ENCODE results near the gene DIS3L. TPM values are rescaled to one million over a fixed set of nuclear protein-coding genes. Genes with fewer than 3 reads are reported as not detected.
A peak's percentile ranks its signal among the peaks of the same experiment; 100 is the strongest.
"Not testable (repeated sequence)": the region's sequence is repeated elsewhere in the genome, so short reads cannot be mapped to it uniquely, and the experiment has no call there.

DIS3L gene
- 10 to 100 TPM; 21.8 to 38.4 (median 23.7) TPM for polyA plus RNA-seq (ENCODE audit: low read depth in 6 of 6)

DNA sequence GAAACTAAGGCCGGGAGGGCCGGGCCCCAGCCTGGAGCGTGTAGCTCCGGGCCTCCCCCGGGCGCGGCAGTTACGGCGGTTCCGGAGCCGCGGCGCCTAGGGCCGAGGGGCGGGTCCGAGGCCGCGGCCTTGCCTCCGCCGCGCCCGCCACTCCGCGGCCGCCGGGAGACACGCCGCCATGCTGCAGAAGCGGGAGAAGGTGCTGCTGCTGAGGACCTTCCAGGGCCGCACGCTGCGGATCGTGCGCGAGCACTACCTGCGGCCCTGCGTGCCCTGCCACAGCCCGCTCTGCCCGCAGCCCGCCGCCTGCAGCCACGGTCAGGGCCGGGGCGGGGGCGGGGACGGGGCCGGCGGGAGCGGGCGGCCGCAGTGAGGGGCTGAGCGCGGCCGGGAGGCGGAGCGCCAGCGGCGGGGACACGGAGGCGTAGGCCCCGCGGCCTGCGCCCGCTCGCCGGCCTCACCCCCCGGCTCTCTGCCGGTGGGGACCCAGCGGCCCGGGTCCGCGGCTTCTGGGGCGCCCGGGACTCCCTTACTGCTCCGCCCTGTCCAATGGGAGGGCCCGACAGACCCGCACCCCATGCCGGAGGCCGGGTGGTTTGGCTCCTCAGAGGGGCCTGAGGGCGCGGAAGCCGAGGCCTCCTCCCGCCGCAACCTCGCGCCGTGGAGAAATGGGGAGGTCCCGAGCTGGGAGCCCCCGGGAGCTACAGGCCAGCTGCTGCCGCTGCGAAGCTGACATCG, at the start of gene DIS3L:
Gene DIS3L, plus strand, starts transcription at position 150 of the 738 bp plus-strand sequence. Its CDS starts 29 bp downstream, at position 179.
- Mint-ChIP-seq H3K9me3 (no peaks in the 10 kb centered on the region), H3K4me3 (peak within 1 kb of the TSS; percentile 87 to 94 (median 90)), H3K27me3 (no peaks in the 10 kb centered on the region), H3K4me1 (peaks cover 12 to 43% (median 25%) of the 10 kb centered on the region in 3 donors), H3K27ac (peak within 1 kb of the TSS; percentile 90 to 96 (median 94)), H3K36me3 (no peaks in the 10 kb centered on the region)
- ATAC-seq (ENCODE audit: low read depth in 2 of 2) (peak; percentile 75 to 76), DNase-seq (peak; percentile 70)

- H3K4me1 Mint-ChIP-seq; ATAC-seq (ENCODE audit: low read depth in 2 of 2); H3K36me3 Mint-ChIP-seq; H3K9me3 Mint-ChIP-seq; DNase-seq; H3K27ac Mint-ChIP-seq; H3K4me3 Mint-ChIP-seq: not testable (repeated sequence)
- H3K27me3 Mint-ChIP-seq = peaks cover 42 to 71% (median 69%) of the 10 kb centered on the region in 3 donors
These were observed 47.5 kb upstream of the DIS3L start for GRCh38 chr15:66245832-66246231.

DNA sequence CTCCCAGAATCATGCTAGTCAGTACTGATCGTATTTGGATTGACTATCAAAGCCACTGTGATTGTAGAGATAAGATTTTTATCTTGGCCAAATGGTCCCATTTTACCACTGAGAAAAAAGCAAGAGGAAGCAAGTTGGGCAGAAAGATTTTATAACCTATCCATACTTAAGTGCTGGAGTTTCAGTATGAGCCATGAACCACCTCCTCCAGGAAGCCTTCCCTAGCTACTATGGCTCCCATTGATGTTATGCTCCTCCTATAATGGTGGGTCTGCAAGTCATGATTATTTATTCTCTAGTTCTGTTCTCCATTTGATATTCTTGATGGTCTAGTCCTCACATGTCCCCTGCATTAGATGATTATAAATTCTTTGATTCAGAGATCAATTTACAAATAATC, 46.4 kb upstream of the DIS3L start:
- H3K27me3 Mint-ChIP-seq = peaks cover 47 to 73% (median 69%) of the 10 kb centered on the region in 3 donors
- peaks cover 0 to 6% (median 0%) of the 10 kb centered on the region in 3 donors for H3K4me1 Mint-ChIP-seq
- H3K36me3 Mint-ChIP-seq = no peaks in the 10 kb centered on the region
- no peak for DNase-seq
- no peak overlapping the region for H3K4me3 Mint-ChIP-seq
- no peak overlapping the region for H3K27ac Mint-ChIP-seq
- peaks cover 0 to 2% (median 0%) of the 10 kb centered on the region in 7 donors for H3K9me3 Mint-ChIP-seq
- ATAC-seq (ENCODE audit: low read depth in 2 of 2) = no peak

GRCh38 chr15:66249605-66250174, 43.7 kb upstream of the DIS3L start:
- no peak for DNase-seq
- Mint-ChIP-seq H3K4me1 (peaks cover 11 to 20% (median 19%) of the 10 kb centered on the region in 3 donors), H3K27ac (no peak overlapping the region), H3K27me3 (peaks cover 49 to 79% (median 57%) of the 10 kb centered on the region in 3 donors), H3K9me3 (peaks cover 0 to 2% (median 0%) of the 10 kb centered on the region in 7 donors), H3K4me3 (peak overlapping the region in 2 of 8 donors; percentile 12 to 39), H3K36me3 (peaks cover 0 to 10% of the 10 kb centered on the region in 2 donors)
- no peak for ATAC-seq (ENCODE audit: low read depth in 2 of 2)

GRCh38 chr15:66251065-66251789, 42.1 kb upstream of the DIS3L start:
- ATAC-seq (ENCODE audit: low read depth in 2 of 2) (no peak), DNase-seq (no peak)
- Mint-ChIP-seq H3K27ac (peak overlapping the region in 1 of 6 donors; percentile 66), H3K4me3 (peak overlapping the region; percentile 24 to 86 (median 76)), H3K4me1 (peaks cover 11 to 28% (median 20%) of the 10 kb centered on the region in 3 donors), H3K36me3 (peaks cover 0 to 10% of the 10 kb centered on the region in 2 donors), H3K27me3 (peaks cover 60 to 82% (median 61%) of the 10 kb centered on the region in 3 donors), H3K9me3 (no peaks in the 10 kb centered on the region)

- no peak overlapping the region for H3K27ac Mint-ChIP-seq
- peak; percentile 62 to 65 for ATAC-seq (ENCODE audit: low read depth in 2 of 2)
- peaks cover 65 to 85% (median 67%) of the 10 kb centered on the region in 3 donors for H3K27me3 Mint-ChIP-seq
These were observed 41.3 kb upstream of the DIS3L start for GRCh38 chr15:66251790-66252684.

DNA sequence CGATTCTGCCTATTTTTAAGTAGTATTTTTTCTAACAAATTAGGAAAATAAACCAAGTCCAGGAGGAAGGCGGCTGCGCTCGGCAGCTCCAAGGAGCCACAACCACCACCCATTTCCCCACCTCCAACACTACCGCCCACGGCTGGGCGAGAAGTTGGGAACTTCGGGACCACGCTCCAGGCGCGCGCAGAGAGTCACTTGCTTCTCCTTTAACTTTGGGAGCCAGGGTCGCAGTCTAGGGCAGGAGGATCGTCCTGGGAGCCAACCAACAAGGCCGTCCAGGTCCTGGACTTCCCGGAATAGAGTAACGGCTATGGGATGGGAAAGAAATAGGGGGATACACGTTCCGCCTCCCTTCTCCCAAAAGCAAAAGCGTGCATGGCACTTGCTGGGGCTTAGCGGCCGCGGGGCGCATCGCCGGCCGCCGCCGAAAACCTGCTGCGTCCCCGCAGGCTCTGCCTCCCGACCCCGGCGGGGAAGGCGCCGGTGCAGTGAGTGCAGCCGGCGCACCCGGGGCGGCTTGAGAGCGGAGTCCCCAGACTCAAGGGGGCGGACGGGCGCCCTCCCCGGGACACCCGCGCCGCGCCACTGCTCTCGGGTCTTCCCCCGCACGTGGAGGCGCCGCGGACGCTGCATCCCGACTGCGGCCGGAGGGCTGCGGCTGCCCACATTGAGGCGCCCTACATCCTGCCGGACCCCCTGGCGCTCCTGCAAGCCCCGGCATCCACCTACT, 40.5 kb upstream of the DIS3L start:
- ATAC-seq (ENCODE audit: low read depth in 2 of 2) (peak; percentile 60 to 64), DNase-seq (peak; percentile 24)
- peaks cover 11 to 28% (median 20%) of the 10 kb centered on the region in 3 donors for H3K4me1 Mint-ChIP-seq
- peaks cover 0 to 10% of the 10 kb centered on the region in 2 donors for H3K36me3 Mint-ChIP-seq
- H3K4me3 Mint-ChIP-seq = peak overlapping the region; percentile 71 to 90 (median 82)
- H3K27me3 Mint-ChIP-seq = peaks cover 71 to 83% (median 73%) of the 10 kb centered on the region in 3 donors
- H3K27ac Mint-ChIP-seq = no peak overlapping the region
- no peaks in the 10 kb centered on the region for H3K9me3 Mint-ChIP-seq

More at GRCh38 chr15:66251790-66252684, 41.3 kb upstream of the DIS3L start:
- DNase-seq = peak; percentile 25
- peak overlapping the region; percentile 71 to 90 (median 82) for H3K4me3 Mint-ChIP-seq
- H3K36me3 Mint-ChIP-seq = peaks cover 0 to 10% of the 10 kb centered on the region in 2 donors
- H3K9me3 Mint-ChIP-seq = no peaks in the 10 kb centered on the region
- H3K4me1 Mint-ChIP-seq = peaks cover 11 to 28% (median 20%) of the 10 kb centered on the region in 3 donors

- DNase-seq (no peak), ATAC-seq (ENCODE audit: low read depth in 2 of 2) (no peak)
- Mint-ChIP-seq H3K9me3 (no peaks in the 10 kb centered on the region), H3K36me3 (peaks cover 0 to 10% of the 10 kb centered on the region in 2 donors), H3K4me3 (peak within 1 kb of the TSS; percentile 86 to 91 (median 88)), H3K27me3 (peaks cover 66 to 79% (median 66%) of the 10 kb centered on the region in 3 donors), H3K4me1 (peaks cover 11 to 28% (median 20%) of the 10 kb centered on the region in 3 donors), H3K27ac (peak within 1 kb of the TSS in 4 of 6 donors; percentile 24 to 92 (median 57))
These were observed 39.8 kb upstream of the DIS3L start, which contains the start of gene MEGF11 for GRCh38 chr15:66253418-66254088. Gene MEGF11 (minus strand): TSS chr15:66253750. CDS start chr15:66128403, 125,347 bp downstream.

- Mint-ChIP-seq H3K27ac (peak overlapping the region in 3 of 6 donors; percentile 24 to 61 (median 53)), H3K4me3 (peak overlapping the region; percentile 85 to 91 (median 88)), H3K27me3 (peaks cover 60 to 74% (median 65%) of the 10 kb centered on the region in 3 donors), H3K9me3 (no peaks in the 10 kb centered on the region), H3K36me3 (peaks cover 0 to 10% of the 10 kb centered on the region in 2 donors), H3K4me1 (peaks cover 11 to 28% (median 20%) of the 10 kb centered on the region in 3 donors)
- ATAC-seq (ENCODE audit: low read depth in 2 of 2) (no peak), DNase-seq (no peak)
These were observed 39.0 kb upstream of the DIS3L start for GRCh38 chr15:66254089-66254950.

DNA sequence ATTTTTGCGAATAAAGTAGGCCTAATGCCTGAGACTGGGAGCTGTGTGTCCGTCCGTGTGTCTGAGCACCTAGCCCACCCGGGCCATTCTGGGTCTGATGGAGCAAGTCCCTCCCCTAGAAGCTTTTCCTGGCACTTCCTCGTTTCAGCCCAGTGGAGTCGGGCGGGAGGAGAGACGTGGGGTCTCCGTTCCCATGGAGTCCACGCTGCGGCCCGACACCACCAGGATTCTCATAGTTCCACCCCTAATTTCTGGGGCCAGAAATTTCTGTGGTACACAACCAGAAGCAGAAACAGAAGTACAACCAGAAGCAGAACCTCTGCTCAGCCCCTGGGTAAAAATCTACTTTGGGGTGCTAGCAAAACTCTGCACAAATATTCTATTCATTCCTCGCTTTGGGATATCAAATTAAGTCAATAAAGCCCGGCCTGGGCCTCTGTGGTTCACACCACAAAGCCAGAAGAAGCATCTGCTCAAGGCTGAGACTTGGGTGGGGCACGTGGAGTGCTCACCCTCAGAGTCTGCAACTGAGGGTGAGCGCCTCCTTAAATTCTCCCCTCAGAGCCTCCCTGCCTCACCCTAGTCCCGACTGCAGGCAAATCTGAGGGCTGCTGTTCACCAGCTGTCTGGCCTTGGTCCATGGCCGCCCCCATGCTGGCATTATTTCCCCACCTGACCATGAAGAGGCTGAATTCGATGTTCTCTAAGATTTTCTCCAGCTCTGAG, 38.3 kb upstream of the DIS3L start:
- DNase-seq = no peak
- Mint-ChIP-seq H3K27ac (no peak overlapping the region), H3K27me3 (peaks cover 60 to 72% (median 65%) of the 10 kb centered on the region in 3 donors)

More for the DNA sequence above, 38.3 kb upstream of the DIS3L start:
- peaks cover 11 to 28% (median 20%) of the 10 kb centered on the region in 3 donors for H3K4me1 Mint-ChIP-seq
- no peak for ATAC-seq (ENCODE audit: low read depth in 2 of 2)
- H3K9me3 Mint-ChIP-seq = no peaks in the 10 kb centered on the region
- H3K36me3 Mint-ChIP-seq = peaks cover 0 to 10% of the 10 kb centered on the region in 2 donors
- peak overlapping the region; percentile 41 to 91 (median 78) for H3K4me3 Mint-ChIP-seq

All from naive B cell (primary cell).